Measurements from ENCODE around the gene P4HA1. TPM values are rescaled to one million over a fixed set of nuclear protein-coding genes. Genes with fewer than 3 reads are reported as not detected.
"Not testable (repeated sequence)": the region's sequence is repeated elsewhere in the genome, so short reads cannot be mapped to it uniquely, and the experiment has no call there.

P4HA1 gene
- total and polyA plus RNA-seq, 2 donors (not counting 3 experiments of a cell fraction or from before 2014, with no cell fraction given): 14.3 to 29.1 TPM

DNA sequence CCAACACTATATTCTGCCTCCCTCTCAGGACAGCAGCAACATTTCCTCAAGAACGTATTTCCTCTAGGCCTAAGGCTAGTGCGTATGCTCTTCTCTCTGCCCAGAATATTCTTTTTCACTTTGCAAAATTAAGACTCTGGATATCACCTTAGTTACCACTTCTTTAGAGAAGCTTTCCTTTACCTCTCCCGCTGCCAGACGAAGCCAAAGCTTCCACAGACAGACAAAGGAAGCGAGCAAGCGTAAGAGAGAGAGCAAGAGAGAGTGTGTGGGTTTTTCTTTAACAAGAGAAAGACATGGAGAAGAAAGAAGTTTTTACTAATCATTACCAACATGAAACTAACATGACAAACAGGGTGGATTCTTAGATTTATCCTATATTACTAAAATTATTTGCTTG is 64.1 kb downstream of the P4HA1 start:
- TF ChIP-seq POLR2AphosphoS5 (IDR thresholded peaks at IDR 0.05; ENCODE audit: insufficient read depth, low read depth, low read length): no peak
- no peak for TF ChIP-seq FOS (IDR thresholded peaks at IDR 0.05; ENCODE audit: borderline replicate concordance, insufficient read depth, low read length)
- no peak for TF ChIP-seq MYC (IDR thresholded peaks at IDR 0.05; ENCODE audit: low read depth, low read length)

GRCh38 chr10:73026623-73027022 is 70.0 kb downstream of the P4HA1 start:
- H3K9me3 ChIP-seq (replicated peaks; ENCODE audit: control insufficient read depth, insufficient read depth, low read length); H3K4me2 ChIP-seq (ENCODE audit: insufficient read depth, low read length); DNase-seq (ENCODE audit: low read depth, low spot score); POLR2A ChIA-PET; H3K36me3 ChIP-seq (ENCODE audit: control insufficient read depth in 2 of 2, extremely low read depth in 1 of 2, insufficient read depth in 2 of 2, low read length in 2 of 2); dilution Hi-C loops (cut with MboI; ENCODE audit: extremely low pct_ligation_motif_present, low sequenced_read_pairs); H3K79me2 ChIP-seq (ENCODE audit: control insufficient read depth, insufficient read depth, low read length); H4K20me1 ChIP-seq (replicated peaks; ENCODE audit: control insufficient read depth, extremely low read depth, insufficient read depth, low read length); H3K27ac ChIP-seq (ENCODE audit: insufficient read depth, low read depth, low read length); H3K9ac ChIP-seq (replicated peaks; ENCODE audit: extremely low read depth, insufficient read depth, low read length); H2AFZ ChIP-seq (ENCODE audit: low read depth, low read length); H3K4me1 ChIP-seq (ENCODE audit: control insufficient read depth, extremely low read depth, insufficient read depth, low read length); H3K9me1 ChIP-seq (replicated peaks; ENCODE audit: control insufficient read depth, extremely low read depth, insufficient read depth, low read length); H3K27me3 ChIP-seq (ENCODE audit: control insufficient read depth in 2 of 2, insufficient read depth in 2 of 2, low read length in 2 of 2); FAIRE-seq; intact Hi-C loops (cut with micrococcal nuclease); H3K4me3 ChIP-seq (replicated peaks in 1 of 3; ENCODE audit: insufficient read depth in 1 of 3, low read depth in 1 of 3, low read length in 3 of 3); BruUV-seq (replicated peaks); CTCF ChIA-PET: not testable (repeated sequence)

More for the DNA sequence above, 64.1 kb downstream of the P4HA1 start:
- intact Hi-C loops (cut with micrococcal nuclease): no loop called here
- dilution Hi-C loops (cut with MboI; ENCODE audit: extremely low pct_ligation_motif_present, low sequenced_read_pairs): no loop called here
- ChIA-PET CTCF (interaction anchor here (0.5 kb wide), 1 partner anchor 97 kb away, joined by 3 read pairs; no protein-coding TSS in a partner anchor), POLR2A (interaction anchor here (0.6 kb wide), 1 partner anchor 25 kb away, joined by 5 read pairs; no protein-coding TSS in a partner anchor)
- H3K9ac ChIP-seq (replicated peaks; ENCODE audit: extremely low read depth, insufficient read depth, low read length): no peak overlapping the region
- no TSS peak for BruUV-seq (replicated peaks)
- no peaks in the 10 kb centered on the region for H3K9me1 ChIP-seq (replicated peaks; ENCODE audit: control insufficient read depth, extremely low read depth, insufficient read depth, low read length)
- no peak for DNase-seq (ENCODE audit: low read depth, low spot score)
- no peak for FAIRE-seq
- no peak overlapping the region for H3K4me2 ChIP-seq (ENCODE audit: insufficient read depth, low read length)
- H3K4me3 ChIP-seq (replicated peaks in 1 of 3; ENCODE audit: insufficient read depth in 1 of 3, low read depth in 1 of 3, low read length in 3 of 3): no peak overlapping the region
- no peak overlapping the region for H2AFZ ChIP-seq (ENCODE audit: low read depth, low read length)
- H3K4me1 ChIP-seq (ENCODE audit: control insufficient read depth, extremely low read depth, insufficient read depth, low read length): no peaks in the 10 kb centered on the region
- peaks cover 0 to 2% of the 10 kb centered on the region in 2 experiments for H3K36me3 ChIP-seq (ENCODE audit: control insufficient read depth in 2 of 2, extremely low read depth in 1 of 2, insufficient read depth in 2 of 2, low read length in 2 of 2)
- no peaks in the 10 kb centered on the region for H3K79me2 ChIP-seq (ENCODE audit: control insufficient read depth, insufficient read depth, low read length)
- H3K27me3 ChIP-seq (ENCODE audit: control insufficient read depth in 2 of 2, insufficient read depth in 2 of 2, low read length in 2 of 2): no peaks in the 10 kb centered on the region
- no peaks in the 10 kb centered on the region for H3K9me3 ChIP-seq (replicated peaks; ENCODE audit: control insufficient read depth, insufficient read depth, low read length)
- H4K20me1 ChIP-seq (replicated peaks; ENCODE audit: control insufficient read depth, extremely low read depth, insufficient read depth, low read length): no peaks in the 10 kb centered on the region
- H3K27ac ChIP-seq (ENCODE audit: insufficient read depth, low read depth, low read length): no peak overlapping the region

DNA sequence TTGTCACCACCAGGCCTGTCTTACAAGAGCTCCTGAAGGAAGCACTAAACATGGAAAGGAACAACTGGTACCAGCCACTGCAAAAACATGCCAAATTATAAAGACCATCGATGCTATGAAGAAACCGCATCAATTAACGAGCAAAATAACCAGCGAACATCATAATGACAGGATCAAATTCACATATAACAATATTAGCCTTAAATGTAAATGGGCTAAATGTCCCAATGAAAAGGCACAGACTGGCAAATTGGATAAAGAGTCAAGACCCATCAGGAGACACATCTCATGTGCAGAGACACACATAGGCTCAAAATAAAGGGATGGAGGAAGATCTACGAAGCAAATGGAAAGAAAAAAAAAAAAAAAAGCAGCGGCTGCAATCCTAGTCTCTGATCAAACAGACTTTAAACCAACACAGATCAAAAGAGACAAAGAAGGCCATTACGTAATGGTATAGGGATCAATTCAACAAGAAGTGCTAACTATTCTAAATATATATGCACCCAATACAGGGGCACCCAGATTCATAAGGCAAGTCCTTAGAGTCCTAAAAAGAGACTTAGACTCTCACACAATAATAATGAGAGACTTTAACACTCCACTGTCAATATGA is 73.1 kb downstream of the P4HA1 start:
- CTCF ChIA-PET; H3K9me3 ChIP-seq (replicated peaks; ENCODE audit: control insufficient read depth, insufficient read depth, low read length); H2AFZ ChIP-seq (ENCODE audit: low read depth, low read length); DNase-seq (ENCODE audit: low read depth, low spot score); H3K9ac ChIP-seq (replicated peaks; ENCODE audit: extremely low read depth, insufficient read depth, low read length); H3K4me1 ChIP-seq (ENCODE audit: control insufficient read depth, extremely low read depth, insufficient read depth, low read length); H3K9me1 ChIP-seq (replicated peaks; ENCODE audit: control insufficient read depth, extremely low read depth, insufficient read depth, low read length); H3K79me2 ChIP-seq (ENCODE audit: control insufficient read depth, insufficient read depth, low read length); H4K20me1 ChIP-seq (replicated peaks; ENCODE audit: control insufficient read depth, extremely low read depth, insufficient read depth, low read length); H3K27ac ChIP-seq (ENCODE audit: insufficient read depth, low read depth, low read length); H3K27me3 ChIP-seq (ENCODE audit: control insufficient read depth in 2 of 2, insufficient read depth in 2 of 2, low read length in 2 of 2); BruUV-seq (replicated peaks); H3K36me3 ChIP-seq (ENCODE audit: control insufficient read depth in 2 of 2, extremely low read depth in 1 of 2, insufficient read depth in 2 of 2, low read length in 2 of 2); H3K4me2 ChIP-seq (ENCODE audit: insufficient read depth, low read length); FAIRE-seq; intact Hi-C loops (cut with micrococcal nuclease); H3K4me3 ChIP-seq (replicated peaks in 1 of 3; ENCODE audit: insufficient read depth in 1 of 3, low read depth in 1 of 3, low read length in 3 of 3); dilution Hi-C loops (cut with MboI; ENCODE audit: extremely low pct_ligation_motif_present, low sequenced_read_pairs); POLR2A ChIA-PET: not testable (repeated sequence)

DNA sequence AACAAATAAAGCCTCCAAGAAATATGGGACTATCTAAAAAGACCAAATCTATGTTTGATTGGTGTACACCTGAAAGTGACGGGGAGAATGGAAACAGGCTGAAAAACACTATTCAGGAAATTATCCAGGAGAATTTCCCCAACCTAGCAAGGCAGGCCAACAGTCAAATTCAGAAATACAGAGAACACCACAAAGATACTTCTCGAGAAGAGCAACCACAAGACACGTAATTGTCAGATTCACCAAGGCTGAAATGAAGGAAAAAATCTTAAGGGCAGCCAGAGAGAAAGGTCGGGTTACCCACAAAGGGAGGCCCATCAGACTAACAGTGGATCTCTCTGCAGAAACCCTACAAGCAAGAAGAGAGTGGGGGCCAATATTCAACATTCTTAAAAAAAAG is 73.7 kb downstream of the P4HA1 start:
- dilution Hi-C loops (cut with MboI; ENCODE audit: extremely low pct_ligation_motif_present, low sequenced_read_pairs); DNase-seq (ENCODE audit: low read depth, low spot score); BruUV-seq (replicated peaks): not testable (repeated sequence)

More for the DNA sequence above, 73.7 kb downstream of the P4HA1 start:
- H3K9me3 ChIP-seq (replicated peaks; ENCODE audit: control insufficient read depth, insufficient read depth, low read length); H3K36me3 ChIP-seq (ENCODE audit: control insufficient read depth in 2 of 2, extremely low read depth in 1 of 2, insufficient read depth in 2 of 2, low read length in 2 of 2); CTCF ChIA-PET; H2AFZ ChIP-seq (ENCODE audit: low read depth, low read length); H3K27ac ChIP-seq (ENCODE audit: insufficient read depth, low read depth, low read length); H3K27me3 ChIP-seq (ENCODE audit: control insufficient read depth in 2 of 2, insufficient read depth in 2 of 2, low read length in 2 of 2); H3K4me3 ChIP-seq (replicated peaks in 1 of 3; ENCODE audit: insufficient read depth in 1 of 3, low read depth in 1 of 3, low read length in 3 of 3); H3K9me1 ChIP-seq (replicated peaks; ENCODE audit: control insufficient read depth, extremely low read depth, insufficient read depth, low read length); H3K4me1 ChIP-seq (ENCODE audit: control insufficient read depth, extremely low read depth, insufficient read depth, low read length); H3K9ac ChIP-seq (replicated peaks; ENCODE audit: extremely low read depth, insufficient read depth, low read length); H3K4me2 ChIP-seq (ENCODE audit: insufficient read depth, low read length); POLR2A ChIA-PET; H3K79me2 ChIP-seq (ENCODE audit: control insufficient read depth, insufficient read depth, low read length); FAIRE-seq; intact Hi-C loops (cut with micrococcal nuclease); H4K20me1 ChIP-seq (replicated peaks; ENCODE audit: control insufficient read depth, extremely low read depth, insufficient read depth, low read length): not testable (repeated sequence)

Data from endothelial cell of umbilical vein (primary cell).